HG02642 (cell line): ENCODE data around the gene GDF10.

Experiments
- ATAC-seq: cut with Tn5 transposase; IDR thresholded peaks from one replicate; pipeline ENCODE4 v1.9.1; 2021; ENCODE audit warnings: mild to moderate bottlenecking; ENCODE audit not compliant: unreplicated experiment, poor library complexity

The GDF10 gene

DNA sequence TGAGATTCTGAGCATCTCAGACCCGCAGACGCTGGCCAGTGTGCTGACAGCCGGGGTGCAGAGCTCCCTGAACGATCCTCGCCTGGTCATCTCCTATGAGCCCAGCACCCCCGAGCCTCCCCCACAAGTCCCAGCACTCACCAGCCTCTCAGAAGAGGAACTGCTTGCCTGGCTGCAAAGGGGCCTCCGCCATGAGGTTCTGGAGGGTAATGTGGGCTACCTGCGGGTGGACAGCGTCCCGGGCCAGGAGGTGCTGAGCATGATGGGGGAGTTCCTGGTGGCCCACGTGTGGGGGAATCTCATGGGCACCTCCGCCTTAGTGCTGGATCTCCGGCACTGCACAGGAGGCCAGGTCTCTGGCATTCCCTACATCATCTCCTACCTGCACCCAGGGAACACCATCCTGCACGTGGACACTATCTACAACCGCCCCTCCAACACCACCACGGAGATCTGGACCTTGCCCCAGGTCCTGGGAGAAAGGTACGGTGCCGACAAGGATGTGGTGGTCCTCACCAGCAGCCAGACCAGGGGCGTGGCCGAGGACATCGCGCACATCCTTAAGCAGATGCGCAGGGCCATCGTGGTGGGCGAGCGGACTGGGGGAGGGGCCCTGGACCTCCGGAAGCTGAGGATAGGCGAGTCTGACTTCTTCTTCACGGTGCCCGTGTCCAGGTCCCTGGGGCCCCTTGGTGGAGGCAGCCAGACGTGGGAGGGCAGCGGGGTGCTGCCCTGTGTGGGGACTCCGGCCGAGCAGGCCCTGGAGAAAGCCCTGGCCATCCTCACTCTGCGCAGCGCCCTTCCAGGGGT is 48.9 kb downstream of the GDF10 start:
- ATAC-seq = no peak

- no peak for ATAC-seq
Observed at GRCh38 chr10:47349516-47349915, 49.5 kb downstream of the GDF10 start.

DNA sequence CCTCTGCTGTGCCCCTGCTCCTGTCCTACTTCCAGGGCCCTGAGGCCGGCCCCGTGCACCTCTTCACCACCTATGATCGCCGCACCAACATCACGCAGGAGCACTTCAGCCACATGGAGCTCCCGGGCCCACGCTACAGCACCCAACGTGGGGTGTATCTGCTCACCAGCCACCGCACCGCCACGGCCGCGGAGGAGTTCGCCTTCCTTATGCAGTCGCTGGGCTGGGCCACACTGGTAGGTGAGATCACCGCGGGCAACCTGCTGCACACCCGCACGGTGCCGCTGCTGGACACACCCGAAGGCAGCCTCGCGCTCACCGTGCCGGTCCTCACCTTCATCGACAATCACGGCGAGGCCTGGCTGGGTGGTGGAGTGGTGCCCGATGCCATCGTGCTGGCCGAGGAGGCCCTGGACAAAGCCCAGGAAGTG is 50.0 kb downstream of the GDF10 start:
- ATAC-seq = no peak

DNA sequence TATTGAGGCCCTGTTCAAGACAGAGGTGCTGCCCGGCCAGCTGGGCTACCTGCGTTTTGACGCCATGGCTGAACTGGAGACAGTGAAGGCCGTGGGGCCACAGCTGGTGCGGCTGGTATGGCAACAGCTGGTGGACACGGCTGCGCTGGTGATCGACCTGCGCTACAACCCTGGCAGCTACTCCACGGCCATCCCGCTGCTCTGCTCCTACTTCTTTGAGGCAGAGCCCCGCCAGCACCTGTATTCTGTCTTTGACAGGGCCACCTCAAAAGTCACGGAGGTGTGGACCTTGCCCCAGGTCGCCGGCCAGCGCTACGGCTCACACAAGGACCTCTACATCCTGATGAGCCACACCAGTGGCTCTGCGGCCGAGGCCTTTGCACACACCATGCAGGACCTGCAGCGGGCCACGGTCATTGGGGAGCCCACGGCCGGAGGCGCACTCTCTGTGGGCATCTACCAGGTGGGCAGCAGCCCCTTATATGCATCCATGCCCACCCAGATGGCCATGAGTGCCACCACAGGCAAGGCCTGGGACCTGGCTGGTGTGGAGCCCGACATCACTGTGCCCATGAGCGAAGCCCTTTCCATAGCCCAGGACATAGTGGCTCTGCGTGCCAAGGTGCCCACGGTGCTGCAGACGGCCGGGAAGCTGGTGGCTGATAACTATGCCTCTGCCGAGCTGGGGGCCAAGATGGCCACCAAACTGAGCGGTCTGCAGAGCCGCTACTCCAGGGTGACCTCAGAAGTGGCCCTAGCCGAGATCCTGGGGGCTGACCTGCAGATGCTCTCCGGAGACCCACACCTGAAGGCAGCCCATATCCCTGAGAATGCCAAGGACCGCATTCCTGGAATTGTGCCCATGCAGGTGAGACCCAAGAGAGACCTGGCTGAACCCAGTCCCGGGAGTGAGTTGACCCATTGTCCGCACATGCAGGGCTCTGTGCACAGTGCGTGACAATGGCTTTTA is 51.0 kb downstream of the GDF10 start:
- no peak for ATAC-seq

GRCh38 chr10:47351899-47352815 is 52.2 kb downstream of the GDF10 start:
- ATAC-seq = no peak

- no peak for ATAC-seq
Observed at GRCh38 chr10:47353351-47353750, 53.4 kb downstream of the GDF10 start.

GRCh38 chr10:47354165-47354564 is 54.2 kb downstream of the GDF10 start:
- ATAC-seq = no peak

DNA sequence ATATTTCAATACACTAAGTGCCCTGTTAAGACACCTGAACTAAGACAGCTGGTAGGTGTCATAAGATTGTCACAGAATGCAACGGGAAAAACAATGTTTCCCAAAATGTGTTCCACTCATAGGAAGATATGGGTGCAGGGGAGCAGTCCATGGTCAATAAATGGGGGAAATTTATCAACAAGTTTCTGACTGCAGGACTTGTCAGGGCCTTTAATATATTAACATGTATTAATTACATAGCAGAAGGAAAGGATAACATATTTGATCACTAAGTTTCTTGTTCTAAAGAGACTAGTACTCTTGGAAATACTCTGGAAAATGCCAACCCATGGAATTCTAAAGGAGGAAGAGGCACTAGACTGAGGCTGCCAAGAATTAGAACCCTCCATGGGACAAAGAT is 54.9 kb downstream of the GDF10 start:
- ATAC-seq = no peak

DNA sequence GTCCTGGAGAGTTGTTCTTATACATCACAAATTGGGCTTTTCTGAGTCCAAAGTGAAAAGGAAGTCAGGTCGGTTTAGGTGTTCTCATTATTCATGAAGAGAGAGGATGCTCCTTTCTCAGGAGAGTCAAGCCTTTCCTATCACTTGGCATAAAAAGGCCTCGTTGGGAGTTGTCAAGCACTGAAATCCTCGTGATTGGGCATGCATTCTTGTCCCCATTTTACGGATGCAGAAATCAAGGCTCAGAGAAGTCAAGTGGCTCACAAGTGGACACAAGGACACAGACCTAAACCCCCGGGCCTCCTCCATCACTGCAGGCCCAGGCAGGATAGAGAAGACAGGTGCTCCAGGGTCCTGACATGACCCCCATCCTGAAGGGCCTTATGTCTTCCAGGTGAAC is 56.7 kb downstream of the GDF10 start:
- no peak for ATAC-seq

GRCh38 chr10:47357131-47357582 is 57.2 kb downstream of the GDF10 start:
- no peak for ATAC-seq

GRCh38 chr10:47357911-47358310 is 57.9 kb downstream of the GDF10 start:
- ATAC-seq = no peak

DNA sequence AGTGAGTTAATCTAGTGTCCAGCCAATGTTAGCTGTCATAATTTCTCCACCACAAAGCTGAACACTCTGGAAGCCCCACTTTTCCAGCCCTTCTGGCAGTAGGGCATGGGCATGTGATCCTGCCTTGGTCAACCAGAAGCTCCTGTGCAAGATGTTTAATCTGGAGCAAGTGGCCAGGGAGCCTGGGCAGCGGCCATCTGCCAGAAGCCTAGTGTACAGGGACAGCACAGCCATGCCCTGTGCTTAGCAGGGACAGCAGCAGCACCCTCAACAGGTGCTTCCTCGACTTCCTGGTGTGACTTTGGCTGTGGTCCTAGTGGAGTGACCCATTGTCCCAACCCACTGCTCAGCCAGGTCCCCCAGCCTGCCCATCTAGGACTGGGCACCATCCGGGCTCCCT is 58.5 kb downstream of the GDF10 start:
- no peak for ATAC-seq

GRCh38 chr10:47359101-47359500 is 59.1 kb downstream of the GDF10 start:
- ATAC-seq = no peak

- ATAC-seq = no peak
Observed at GRCh38 chr10:47359626-47360418, 59.8 kb downstream of the GDF10 start.

GRCh38 chr10:47360419-47361040 is 60.5 kb downstream of the GDF10 start:
- ATAC-seq = no peak

DNA sequence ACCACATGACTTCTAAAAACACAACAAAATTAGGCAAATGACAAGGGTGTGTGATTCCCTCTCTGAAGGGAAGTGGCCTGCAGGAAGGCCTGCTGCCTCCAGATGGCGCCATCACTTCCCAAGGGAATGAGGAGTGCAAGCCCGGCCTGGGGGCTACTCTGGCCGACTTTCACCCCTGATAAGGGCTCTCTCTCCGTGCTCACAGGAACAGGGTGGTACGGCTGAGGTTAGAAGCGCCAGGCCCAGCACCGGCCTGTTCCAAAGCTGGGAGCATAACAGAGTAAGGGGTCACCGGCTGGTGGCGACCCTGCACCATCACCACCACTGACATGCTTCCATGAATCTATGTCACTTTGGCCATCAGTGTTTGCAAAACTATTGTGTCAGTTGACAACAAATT is 61.3 kb downstream of the GDF10 start:
- no peak for ATAC-seq

DNA sequence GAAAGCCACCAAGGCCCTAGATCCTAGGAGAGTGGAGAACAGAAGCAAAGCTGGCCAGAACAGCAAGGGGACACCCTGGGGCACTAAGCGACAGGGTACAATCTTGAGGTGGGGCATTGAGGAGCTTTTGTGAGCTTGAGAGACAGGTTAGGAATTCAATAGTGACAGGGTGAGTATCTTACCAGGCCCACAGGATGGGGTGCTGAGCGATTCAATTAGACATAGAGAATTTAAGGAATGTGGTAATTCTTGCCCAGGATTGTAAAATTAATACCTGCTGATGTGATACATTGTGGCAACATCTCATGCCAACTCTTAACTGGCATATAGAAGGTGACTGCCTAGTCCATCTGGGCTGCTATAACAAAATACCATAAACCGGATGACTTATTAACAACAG is 62.2 kb downstream of the GDF10 start:
- no peak for ATAC-seq
